HG03175 (cell line): ENCODE results near the gene DEFB124.
"Not testable (repeated sequence)": the region's sequence is repeated elsewhere in the genome, so short reads cannot be mapped to it uniquely, and the experiment has no call there.

ENCODE experiments used
- ATAC-seq: cut with Tn5 transposase; IDR thresholded peaks from one replicate; pipeline ENCODE4 v1.9.1; 2021; ENCODE audit warnings: mild to moderate bottlenecking, moderate library complexity; ENCODE audit not compliant: unreplicated experiment

Gene DEFB124

GRCh38 chr20:31489152-31489551 lies 14.2 kb upstream of the DEFB124 start:
- no peak for ATAC-seq

- no peak for ATAC-seq
Measured at GRCh38 chr20:31488115-31488514, 13.2 kb upstream of the DEFB124 start.

- no peak for ATAC-seq
Measured at GRCh38 chr20:31485450-31486339, 10.8 kb upstream of the DEFB124 start.

GRCh38 chr20:31484001-31484400 lies 9.1 kb upstream of the DEFB124 start:
- ATAC-seq = no peak

- no peak for ATAC-seq
Measured at GRCh38 chr20:31476643-31477215, 1.8 kb upstream of the DEFB124 start.

GRCh38 chr20:31476294-31476585 lies 1.3 kb upstream of the DEFB124 start:
- ATAC-seq = no peak

- no peak for ATAC-seq
Measured at GRCh38 chr20:31475472-31476293, 756 bp upstream of the DEFB124 start.

GRCh38 chr20:31474097-31474436 lies 860 bp downstream of the DEFB124 start:
- ATAC-seq = peak; percentile 69

- ATAC-seq = peak; percentile 42
Measured at GRCh38 chr20:31473331-31474096, 1.4 kb downstream of the DEFB124 start.

- no peak for ATAC-seq
Measured at GRCh38 chr20:31472395-31473330, 2.3 kb downstream of the DEFB124 start.

- not testable (repeated sequence) for ATAC-seq
Measured at GRCh38 chr20:31470946-31471345, 4.0 kb downstream of the DEFB124 start.

- no peak for ATAC-seq
Measured at GRCh38 chr20:31454361-31454760, 20.6 kb downstream of the DEFB124 start.

- ATAC-seq = no peak
Measured at GRCh38 chr20:31452575-31452974, 22.4 kb downstream of the DEFB124 start.

- ATAC-seq = no peak
Measured at GRCh38 chr20:31449511-31450414, 25.2 kb downstream of the DEFB124 start.

GRCh38 chr20:31446084-31446819 lies 28.7 kb downstream of the DEFB124 start:
- ATAC-seq = no peak

GRCh38 chr20:31440012-31440659 lies 34.8 kb downstream of the DEFB124 start, which contains the start of gene DEFB123:
TSS of gene DEFB123 (plus strand) at chr20:31440632. CDS start at chr20:31440699, 67 bp downstream.
- ATAC-seq = no peak

GRCh38 chr20:31430568-31431115 lies 44.3 kb downstream of the DEFB124 start:
- ATAC-seq = no peak
